HG03159 (cell line): ENCODE results near the gene TCF23.
"Not testable (repeated sequence)": the region's sequence is repeated elsewhere in the genome, so short reads cannot be mapped to it uniquely, and the experiment has no call there.

Experiments
- ATAC-seq: cut with Tn5 transposase; IDR thresholded peaks from one replicate; pipeline ENCODE4 v1.9.1; 2021; ENCODE audit warnings: mild to moderate bottlenecking, moderate library complexity; ENCODE audit not compliant: unreplicated experiment

The TCF23 gene

DNA sequence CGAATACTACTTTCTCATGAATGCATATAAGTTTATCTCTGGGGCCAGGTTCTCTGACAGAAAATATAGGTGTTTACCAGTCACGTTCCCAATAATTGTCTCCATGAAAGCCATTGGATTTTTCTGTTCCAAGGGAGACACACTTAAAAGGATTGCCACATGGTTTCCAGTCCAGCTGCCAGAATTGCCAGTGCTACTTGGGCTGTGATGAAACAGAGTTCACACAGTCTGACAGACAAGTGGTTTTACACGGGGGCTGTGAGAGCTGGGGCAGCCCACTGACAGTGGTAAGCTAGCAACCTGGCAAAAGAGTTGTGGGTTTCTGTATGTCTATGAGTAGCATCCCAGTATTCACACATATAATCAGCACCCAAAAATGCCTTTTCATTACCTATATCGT lies 35.3 kb downstream of the TCF23 start:
- no peak for ATAC-seq

GRCh38 chr2:27185331-27186026 lies 36.7 kb downstream of the TCF23 start:
- no peak for ATAC-seq

GRCh38 chr2:27186613-27187345 lies 38.0 kb downstream of the TCF23 start:
- ATAC-seq = no peak

DNA sequence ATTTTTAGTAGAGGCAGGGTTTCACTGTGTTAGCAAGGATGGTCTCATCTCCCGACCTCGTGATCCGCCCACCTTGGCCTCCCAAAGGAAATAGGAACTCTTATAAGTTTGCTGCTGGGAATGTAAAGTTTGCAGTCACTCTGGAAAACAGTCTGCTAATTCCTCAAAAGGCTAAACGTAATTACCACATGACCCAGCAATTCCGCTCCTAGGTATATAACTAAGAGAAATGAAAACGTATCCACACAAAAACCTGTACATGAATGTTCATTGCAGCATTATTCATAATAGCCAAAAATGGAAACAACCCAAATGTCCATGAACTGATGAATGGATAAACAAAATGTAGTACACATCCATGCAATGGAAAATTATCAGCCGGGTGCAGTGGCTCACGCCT lies 41.2 kb downstream of the TCF23 start:
- ATAC-seq = no peak

- no peak for ATAC-seq
These were observed 42.4 kb downstream of the TCF23 start for GRCh38 chr2:27191070-27191829.

DNA sequence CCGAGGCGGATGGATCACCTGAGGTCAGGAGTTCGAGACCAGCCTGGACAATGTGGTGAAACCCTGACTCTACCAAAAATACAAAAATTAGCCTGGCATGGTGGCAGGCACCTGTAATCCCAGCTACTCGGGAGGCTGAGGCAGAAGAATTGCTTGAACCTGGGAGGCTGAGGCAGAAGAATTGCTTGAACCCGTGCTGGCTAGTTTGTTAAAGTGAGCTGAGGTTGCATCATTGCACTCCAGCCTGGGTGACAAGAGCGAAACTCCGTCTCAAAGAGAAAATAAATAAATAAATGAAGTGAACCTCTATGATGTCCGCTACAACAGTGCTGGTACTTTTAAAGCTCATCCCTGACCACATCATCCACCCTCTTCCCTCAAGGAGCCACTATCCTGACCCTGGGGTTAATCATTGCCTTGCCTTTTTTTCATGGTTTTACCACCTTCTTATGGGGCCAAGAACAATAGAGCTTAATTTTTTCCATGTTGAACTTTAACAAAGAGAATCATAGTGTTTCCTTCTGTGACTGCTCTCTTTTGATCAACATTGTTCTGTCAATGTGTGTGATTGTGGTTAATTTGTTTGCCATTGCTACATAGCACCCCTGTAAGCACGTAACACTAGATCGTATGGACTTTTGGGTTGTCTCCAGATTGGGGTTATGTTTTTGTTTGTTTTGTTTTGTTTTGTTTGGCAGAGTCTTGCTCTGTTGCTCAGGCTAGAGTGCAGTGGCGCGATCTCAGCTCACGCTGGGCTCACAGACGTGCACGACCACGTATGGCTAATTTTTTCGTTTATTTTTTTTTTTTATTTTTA lies 45.9 kb downstream of the TCF23 start:
- no peak for ATAC-seq

DNA sequence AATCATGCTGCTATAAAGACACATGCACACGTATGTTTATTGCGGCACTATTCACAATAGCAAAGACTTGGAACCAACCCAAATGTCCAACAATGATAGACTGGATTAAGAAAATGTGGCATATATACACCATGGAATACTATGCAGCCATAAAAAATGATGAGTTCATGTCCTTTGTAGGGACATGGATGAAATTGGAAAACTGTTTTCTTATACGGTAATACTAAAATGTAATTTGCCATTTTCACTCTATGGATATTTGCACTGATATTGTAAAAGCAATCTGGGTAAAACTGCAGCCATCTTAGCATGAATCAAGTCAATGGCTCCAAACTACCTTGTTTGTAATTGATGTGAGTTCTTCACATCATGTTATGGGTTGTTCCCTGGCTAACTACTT lies 47.0 kb downstream of the TCF23 start:
- not testable (repeated sequence) for ATAC-seq

DNA sequence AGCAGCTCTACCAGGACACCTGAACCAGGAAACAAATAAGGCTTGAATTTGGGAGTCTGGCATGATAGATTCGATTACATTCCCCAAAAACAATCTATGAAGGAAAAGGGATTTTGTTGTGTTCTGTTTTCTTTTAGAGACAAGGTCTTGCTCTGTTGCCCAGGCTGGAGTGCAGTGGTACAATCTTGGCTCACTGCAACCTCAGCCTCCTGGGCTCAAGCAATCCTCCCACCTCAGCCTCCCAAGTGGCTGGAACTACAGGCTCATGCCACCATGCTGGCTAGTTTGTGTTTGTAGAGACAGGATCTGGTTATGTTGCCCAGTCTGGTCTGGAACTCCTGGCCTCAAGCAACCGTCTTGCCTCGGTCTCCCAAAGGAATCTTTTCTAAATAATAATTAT lies 49.3 kb downstream of the TCF23 start:
- not testable (repeated sequence) for ATAC-seq

DNA sequence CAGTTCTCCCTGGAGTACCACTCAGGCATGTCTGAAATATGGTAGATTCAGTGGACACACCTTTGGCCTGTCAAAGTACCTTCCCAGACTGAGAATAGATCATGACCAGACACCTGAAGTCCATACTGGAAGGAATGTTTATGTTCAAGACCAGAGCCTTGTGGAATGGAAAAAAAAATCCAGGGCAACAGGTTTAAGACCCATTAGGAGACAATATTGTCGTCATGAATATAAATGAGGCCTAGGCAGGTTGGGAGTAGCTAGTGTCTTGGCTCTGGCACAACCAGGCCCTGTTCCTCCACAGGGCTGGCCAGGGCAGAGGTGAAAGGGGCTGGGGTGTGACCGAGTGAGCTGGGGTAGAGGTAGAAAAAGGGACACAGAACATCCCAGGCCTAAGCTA lies 49.8 kb downstream of the TCF23 start:
- no peak for ATAC-seq

DNA sequence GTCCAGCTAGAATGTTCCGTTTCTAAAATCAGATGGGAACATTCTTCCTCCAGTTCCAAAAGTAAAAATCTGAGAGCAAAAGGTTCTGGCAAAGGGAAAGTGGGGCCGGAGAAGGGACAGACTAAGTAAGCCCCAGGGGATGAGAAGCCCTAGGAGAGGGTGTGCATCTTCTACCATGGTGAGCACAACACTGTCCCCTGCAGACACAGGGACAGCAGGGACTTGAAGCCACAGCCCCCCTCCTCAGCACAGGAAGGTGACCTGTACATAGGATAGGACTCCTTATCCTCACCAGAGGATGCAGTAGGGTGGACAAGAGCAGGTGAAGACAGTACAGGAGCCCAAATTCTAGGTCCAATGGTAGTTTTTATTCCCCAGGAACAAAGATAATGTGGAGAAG lies 50.4 kb downstream of the TCF23 start:
- ATAC-seq = no peak

DNA sequence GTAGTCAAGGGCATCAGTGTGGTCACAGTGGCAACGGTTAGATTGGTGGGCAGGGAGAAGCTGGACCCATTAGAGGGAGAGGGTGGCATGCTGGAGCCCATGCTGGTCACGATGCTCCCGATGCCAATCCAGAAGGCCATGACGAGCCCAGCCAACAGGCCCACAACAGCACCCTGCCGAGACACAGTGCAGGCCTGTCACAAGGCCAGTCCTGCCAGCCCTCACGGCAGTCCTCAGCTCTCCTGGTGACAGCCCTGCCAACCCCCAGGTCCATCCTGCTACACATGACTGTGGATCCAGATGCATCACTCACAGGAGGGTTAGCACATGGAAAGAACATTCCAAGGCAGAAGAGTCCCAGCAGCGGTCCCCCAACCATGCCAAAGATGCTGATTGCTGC lies 52.9 kb downstream of the TCF23 start:
- ATAC-seq = no peak

DNA sequence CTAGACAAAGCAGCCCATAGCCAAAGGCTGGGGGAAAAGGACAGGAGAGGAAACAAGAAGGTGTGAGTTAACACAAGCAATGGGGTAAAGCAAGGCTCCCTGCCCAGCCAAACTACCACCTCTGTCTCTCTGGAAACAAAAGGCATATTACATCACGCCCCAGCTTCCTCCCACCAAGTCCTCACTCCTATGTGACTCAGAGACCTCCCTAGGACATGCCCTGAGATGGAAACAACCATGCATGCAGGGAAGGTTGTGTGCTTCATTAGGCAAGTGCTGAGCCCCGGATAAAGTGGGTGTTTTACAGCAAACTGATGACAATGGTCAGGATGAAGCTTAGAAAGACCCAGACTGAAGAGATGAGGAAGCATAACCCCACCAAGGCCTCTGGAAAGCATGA lies 54.0 kb downstream of the TCF23 start:
- no peak for ATAC-seq

DNA sequence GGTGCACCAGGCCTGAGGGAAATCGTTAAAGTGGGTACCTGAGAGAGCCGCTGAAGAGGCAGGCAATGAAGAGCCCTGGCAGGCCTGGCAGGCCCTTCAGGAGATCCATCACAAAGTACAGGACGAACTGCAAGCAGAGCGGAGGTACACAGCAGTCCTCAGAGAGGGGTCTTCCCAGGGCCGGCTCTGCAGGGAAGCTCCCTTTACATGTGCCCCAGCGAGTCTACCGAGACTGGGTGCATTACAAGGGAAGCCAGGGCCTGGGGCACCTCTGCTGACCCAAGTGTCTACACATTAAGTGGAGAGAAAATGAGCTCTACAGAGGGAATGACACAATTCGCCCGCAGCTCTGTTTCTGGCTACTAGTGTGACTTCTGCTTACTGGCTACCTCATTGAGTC lies 54.9 kb downstream of the TCF23 start:
- ATAC-seq = no peak

GRCh38 chr2:27204566-27204965 lies 55.8 kb downstream of the TCF23 start:
- ATAC-seq = no peak

DNA sequence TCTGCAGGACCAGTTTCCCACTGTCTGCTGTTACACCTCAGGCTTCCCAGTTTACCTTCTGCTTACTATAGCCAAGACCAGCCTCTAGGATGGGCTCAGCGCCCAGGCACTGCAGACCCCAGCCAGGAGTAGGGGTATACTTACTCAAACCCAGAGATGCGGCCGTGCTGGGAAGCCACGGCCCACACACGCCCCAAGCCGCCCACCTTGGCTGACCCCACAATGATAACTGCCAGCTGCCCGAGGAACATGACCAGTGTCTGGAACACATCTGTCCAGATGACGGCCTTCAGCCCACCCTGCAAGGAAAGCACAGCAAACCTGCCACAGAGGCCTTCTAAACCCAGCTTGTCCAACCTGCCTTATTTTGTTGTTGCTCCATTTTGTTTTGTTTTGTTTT lies 56.4 kb downstream of the TCF23 start:
- no peak for ATAC-seq

GRCh38 chr2:27206346-27206745 lies 57.5 kb downstream of the TCF23 start:
- ATAC-seq = no peak
